Measurements from ENCODE around the gene NHLH2. TPM values are rescaled to one million over a fixed set of nuclear protein-coding genes. Genes with fewer than 3 reads are reported as not detected.

Gene NHLH2
- total and polyA plus RNA-seq, 10 of the 15 experiments (the other 5 are each of a cell fraction or from before 2014, with no cell fraction given) = 0.01 to 0.08 (median 0.05) TPM; not detected in 6

- SMC1A ChIA-PET (ENCODE audit: uncharacterized antibody, unreplicated experiment) = no interaction called here
- Histone ChIP-seq H3K36me3 (ENCODE audit: control insufficient read depth in 2 of 2, insufficient read depth in 2 of 2, low read length in 1 of 2) (no peaks in the 10 kb centered on the region), H3K4me2 (ENCODE audit: control insufficient read depth, insufficient read depth) (no peak overlapping the region), H3K9me3 (replicated peaks; ENCODE audit: control insufficient read depth, insufficient read depth, low read length) (no peaks in the 10 kb centered on the region), H3K9ac (ENCODE audit: control insufficient read depth, insufficient read depth, low read length) (no peak overlapping the region), H3K27me3 (replicated peaks in 1 of 2; ENCODE audit: control insufficient read depth in 2 of 2, insufficient read depth in 2 of 2, low read length in 1 of 2) (no peaks in the 10 kb centered on the region; a peak in 1 of 4 replicates), H3K4me3 (no peak overlapping the region), H3K79me2 (ENCODE audit: control insufficient read depth, insufficient read depth, low read length) (no peaks in the 10 kb centered on the region), H4K20me1 (ENCODE audit: control insufficient read depth, insufficient read depth) (no peaks in the 10 kb centered on the region), H2AFZ (ENCODE audit: control insufficient read depth, low read depth, low read length) (no peak overlapping the region), H3K4me1 (ENCODE audit: control insufficient read depth, insufficient read depth, low read length) (no peaks in the 10 kb centered on the region), H3K27ac (ENCODE audit: control insufficient read depth, insufficient read depth) (no peak overlapping the region)
- 70% methylated on average over 4 of the region's 4 CpGs for WGBS (ENCODE audit: insufficient coverage, insufficient replicate concordance, low lambda C conversion rate, missing lambda C conversion rate)
- TF ChIP-seq, protein P1, sequence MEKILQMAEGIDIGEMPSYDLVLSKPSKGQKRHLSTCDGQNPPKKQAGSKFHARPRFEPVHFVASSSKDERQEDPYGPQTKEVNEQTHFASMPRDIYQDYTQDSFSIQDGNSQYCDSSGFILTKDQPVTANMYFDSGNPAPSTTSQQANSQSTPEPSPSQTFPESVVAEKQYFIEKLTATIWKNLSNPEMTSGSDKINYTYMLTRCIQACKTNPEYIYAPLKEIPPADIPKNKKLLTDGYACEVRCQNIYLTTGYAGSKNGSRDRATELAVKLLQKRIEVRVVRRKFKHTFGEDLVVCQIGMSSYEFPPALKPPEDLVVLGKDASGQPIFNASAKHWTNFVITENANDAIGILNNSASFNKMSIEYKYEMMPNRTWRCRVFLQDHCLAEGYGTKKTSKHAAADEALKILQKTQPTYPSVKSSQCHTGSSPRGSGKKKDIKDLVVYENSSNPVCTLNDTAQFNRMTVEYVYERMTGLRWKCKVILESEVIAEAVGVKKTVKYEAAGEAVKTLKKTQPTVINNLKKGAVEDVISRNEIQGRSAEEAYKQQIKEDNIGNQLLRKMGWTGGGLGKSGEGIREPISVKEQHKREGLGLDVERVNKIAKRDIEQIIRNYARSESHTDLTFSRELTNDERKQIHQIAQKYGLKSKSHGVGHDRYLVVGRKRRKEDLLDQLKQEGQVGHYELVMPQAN (conservative IDR thresholded peaks at IDR 0.05) = no peak
- TF ChIP-seq CBFB (IDR thresholded peaks at IDR 0.05; ENCODE audit: low read depth) = no peak
- TF ChIP-seq FOS (IDR thresholded peaks at IDR 0.05; ENCODE audit: borderline replicate concordance, extremely low read depth, insufficient read length) = no peak
- no peak for TF ChIP-seq NFXL1 (IDR thresholded peaks at IDR 0.05; ENCODE audit: borderline replicate concordance)
- TF ChIP-seq, protein P2, sequence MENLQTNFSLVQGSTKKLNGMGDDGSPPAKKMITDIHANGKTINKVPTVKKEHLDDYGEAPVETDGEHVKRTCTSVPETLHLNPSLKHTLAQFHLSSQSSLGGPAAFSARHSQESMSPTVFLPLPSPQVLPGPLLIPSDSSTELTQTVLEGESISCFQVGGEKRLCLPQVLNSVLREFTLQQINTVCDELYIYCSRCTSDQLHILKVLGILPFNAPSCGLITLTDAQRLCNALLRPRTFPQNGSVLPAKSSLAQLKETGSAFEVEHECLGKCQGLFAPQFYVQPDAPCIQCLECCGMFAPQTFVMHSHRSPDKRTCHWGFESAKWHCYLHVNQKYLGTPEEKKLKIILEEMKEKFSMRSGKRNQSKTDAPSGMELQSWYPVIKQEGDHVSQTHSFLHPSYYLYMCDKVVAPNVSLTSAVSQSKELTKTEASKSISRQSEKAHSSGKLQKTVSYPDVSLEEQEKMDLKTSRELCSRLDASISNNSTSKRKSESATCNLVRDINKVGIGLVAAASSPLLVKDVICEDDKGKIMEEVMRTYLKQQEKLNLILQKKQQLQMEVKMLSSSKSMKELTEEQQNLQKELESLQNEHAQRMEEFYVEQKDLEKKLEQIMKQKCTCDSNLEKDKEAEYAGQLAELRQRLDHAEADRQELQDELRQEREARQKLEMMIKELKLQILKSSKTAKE (IDR thresholded peaks at IDR 0.05; ENCODE audit: low read depth, poor library complexity, severe bottlenecking) = no peak
- no peak for TF ChIP-seq ZNF217 (IDR thresholded peaks at IDR 0.05)
- no peak for TF ChIP-seq MAX (IDR thresholded peaks at IDR 0.05; ENCODE audit: low read depth, low read length)
- no peak for TF ChIP-seq USF2 (IDR thresholded peaks at IDR 0.05; ENCODE audit: borderline replicate concordance, low read depth, low read length)
- TF ChIP-seq BHLHE40 (IDR thresholded peaks at IDR 0.05; ENCODE audit: borderline replicate concordance in 1 of 2, low read depth in 2 of 2, low read length in 1 of 2) = no peak
- no peak for TF ChIP-seq STAT3 (IDR thresholded peaks at IDR 0.05; ENCODE audit: low read depth, low read length)
- no peak for TF ChIP-seq KDM1A (IDR thresholded peaks at IDR 0.05; ENCODE audit: borderline replicate concordance)
- no peak for TF ChIP-seq PKNOX1 (IDR thresholded peaks at IDR 0.05)
- no peak for TF ChIP-seq IRF5 (IDR thresholded peaks at IDR 0.05; ENCODE audit: borderline replicate concordance)
- TF ChIP-seq MEF2A (IDR thresholded peaks at IDR 0.05; ENCODE audit: insufficient read depth, low read depth, low read length) = no peak
- no peak for TF ChIP-seq SIX5 (IDR thresholded peaks at IDR 0.05; ENCODE audit: low read depth, low read length, severe bottlenecking)
- no peak for TF ChIP-seq MTA2 (IDR thresholded peaks at IDR 0.05; ENCODE audit: low read depth)
- no peak for TF ChIP-seq TARDBP (IDR thresholded peaks at IDR 0.05; ENCODE audit: borderline replicate concordance)
- TF ChIP-seq CHD1 (IDR thresholded peaks at IDR 0.05; ENCODE audit: low read depth, low read length) = no peak
- ATAC-seq = no peak
- DNase-seq (ENCODE audit: low read depth, low spot score) = no peak
- intact Hi-C loops (cut with micrococcal nuclease; ENCODE audit: unreplicated experiment) = no loop called here
- RAD21 ChIA-PET (ENCODE audit: unreplicated experiment) = no interaction called here
- POLR2A ChIA-PET = no interaction called here
- in situ Hi-C loops (cut with MboI) = no loop called here
- no TSS peak for BruUV-seq (replicated peaks)
- CTCF ChIA-PET = no interaction called here
- FAIRE-seq = no peak
Measured at GRCh38 chr1:115797486-115797885, 43.4 kb downstream of the NHLH2 start.

Data from GM12878 (cell line).